GM12891 (cell line): Measurements from ENCODE around the gene CRTC1.

Experiments
- POLR2A ChIP-seq: IDR thresholded peaks from 2 replicates; pipeline ENCODE4 v1.6.1; 2011; ENCODE audit warnings: low read depth, low read length, control low read depth
- TAF1 ChIP-seq: IDR thresholded peaks from 2 replicates; pipeline ENCODE4 v1.6.1; 2011; ENCODE audit warnings: low read depth, low read length, control low read depth

DNA sequence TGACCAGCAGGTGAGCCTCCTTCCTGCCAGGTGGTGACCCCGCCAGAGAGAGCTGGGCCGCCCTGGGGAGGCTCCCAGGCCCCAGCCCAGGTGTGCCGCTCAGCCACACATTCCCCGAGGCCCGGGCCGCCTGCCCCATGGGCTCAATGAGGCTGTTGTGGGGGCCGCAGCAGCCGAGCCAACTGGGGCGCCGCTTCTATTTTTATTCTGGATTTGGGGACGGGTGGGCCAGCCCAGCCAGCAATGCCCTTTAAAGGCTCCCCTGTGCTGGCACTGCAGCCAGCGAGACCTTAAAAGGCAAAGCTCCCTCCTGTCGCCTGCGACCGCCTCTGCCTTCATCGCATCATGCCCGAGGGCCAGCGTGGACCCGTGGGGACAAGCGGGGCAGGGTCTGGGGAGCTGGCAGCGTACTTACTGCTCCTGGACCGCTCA, 17.7 kb upstream of the CRTC1 start:
- TF ChIP-seq POLR2A (no peak), TAF1 (no peak)
